GM12875 (cell line): ENCODE results near the gene MTFP1.
"Not testable (repeated sequence)": the region's sequence is repeated elsewhere in the genome, so short reads cannot be mapped to it uniquely, and the experiment has no call there.

Experiments used
- H3K4me3 ChIP-seq: one replicate; pipeline ENCODE4 v1.5.1; 2011; ENCODE audit warnings: low read depth, low read length, control low read depth
- CTCF ChIP-seq: IDR thresholded peaks from 2 replicates; pipeline ENCODE4 v1.5.1; 2011; ENCODE audit warnings: low read depth, mild to moderate bottlenecking, control low read depth, inconsistent platforms, low read length, moderate library complexity, borderline replicate concordance; ENCODE audit not compliant: insufficient read depth

The MTFP1 gene

GRCh38 chr22:30459181-30460052 is 33.8 kb downstream of the MTFP1 start:
- no peak for TF ChIP-seq CTCF
- H3K4me3 ChIP-seq, result no peak overlapping the region

- H3K4me3 ChIP-seq, result no peak overlapping the region
- no peak for TF ChIP-seq CTCF
Observed at GRCh38 chr22:30460147-30460546, 34.6 kb downstream of the MTFP1 start.

- H3K4me3 ChIP-seq, result not testable (repeated sequence)
Observed at GRCh38 chr22:30460555-30460954, 35.0 kb downstream of the MTFP1 start.

GRCh38 chr22:30469165-30469564 is 43.6 kb downstream of the MTFP1 start:
- no peak overlapping the region for H3K4me3 ChIP-seq
- no peak for TF ChIP-seq CTCF

GRCh38 chr22:30470655-30471054 is 45.1 kb downstream of the MTFP1 start:
- H3K4me3 ChIP-seq, result no peak overlapping the region
- no peak for TF ChIP-seq CTCF

GRCh38 chr22:30471616-30472318 is 46.2 kb downstream of the MTFP1 start, which contains the start of gene SEC14L3:
Gene SEC14L3, minus strand, starts transcription at chr22:30472017. Its CDS starts 59 bp downstream, at chr22:30471958.
- TF ChIP-seq CTCF, result no peak
- H3K4me3 ChIP-seq, result no peak within 1 kb of the TSS

GRCh38 chr22:30472994-30473720 is 47.6 kb downstream of the MTFP1 start:
- TF ChIP-seq CTCF, result no peak

More at GRCh38 chr22:30472994-30473720, 47.6 kb downstream of the MTFP1 start:
- H3K4me3 ChIP-seq, result no peak overlapping the region
